ENCODE results near the gene DDX3X. TPM values are rescaled to one million over a fixed set of nuclear protein-coding genes. Genes with fewer than 3 reads are reported as not detected.

The DDX3X gene
- polyA plus RNA-seq, 1 donor (not counting 4 experiments of a cell fraction or from before 2014, with no cell fraction given): 127 TPM

- dilution Hi-C loops (cut with MboI; ENCODE audit: extremely low pct_ligation_motif_present, low sequenced_read_pairs): no loop called here
- peaks cover 65% of the 10 kb centered on the region for H4K20me1 ChIP-seq (ENCODE audit: control insufficient read depth, extremely low read depth, insufficient read depth, low read length)
Observed at GRCh38 chrX:41339148-41339547, 5.2 kb downstream of the DDX3X start.

GRCh38 chrX:41344053-41344452 lies 10.1 kb downstream of the DDX3X start:
- Histone ChIP-seq H4K20me1 (ENCODE audit: control insufficient read depth, extremely low read depth, insufficient read depth, low read length) (peaks cover 39% of the 10 kb centered on the region), H3K36me3 (ENCODE audit: control insufficient read depth in 2 of 2, extremely low read depth in 1 of 2, insufficient read depth in 2 of 2, low read length in 2 of 2) (peaks cover 33 to 70% of the 10 kb centered on the region in 2 experiments), H3K4me3 (ENCODE audit: control insufficient read depth in 2 of 3, extremely low read depth in 1 of 3, insufficient read depth in 2 of 3, low read depth in 1 of 3, low read length in 3 of 3) (no peak overlapping the region), H3K9me3 (ENCODE audit: control insufficient read depth, low read depth, low read length) (no peaks in the 10 kb centered on the region), H2AFZ (ENCODE audit: control insufficient read depth, low read length) (no peak overlapping the region), H3K4me1 (ENCODE audit: control insufficient read depth, extremely low read depth, insufficient read depth, low read length) (peaks cover 2% of the 10 kb centered on the region), H3K9ac (ENCODE audit: control insufficient read depth, extremely low read depth, insufficient read depth, low read length) (no peak overlapping the region), H3K9me1 (ENCODE audit: control insufficient read depth, extremely low read depth, insufficient read depth, low read length) (peaks cover 4% of the 10 kb centered on the region), H3K27me3 (ENCODE audit: control insufficient read depth, extremely low read depth, insufficient read depth, low read length) (no peaks in the 10 kb centered on the region), H3K4me2 (ENCODE audit: control insufficient read depth, extremely low read depth, insufficient read depth, low read depth, low read length) (no peak overlapping the region), H3K79me2 (ENCODE audit: control insufficient read depth, insufficient read depth, low read length) (peaks cover 36% of the 10 kb centered on the region), H3K27ac (ENCODE audit: control insufficient read depth, insufficient read depth, low read length) (no peak overlapping the region)
- TF ChIP-seq CTCF (optimal IDR thresholded peaks at IDR 0.05 in 1 of 3, IDR thresholded peaks at IDR 0.05 in 1 of 3, conservative IDR thresholded peaks at IDR 0.05 in 1 of 3; ENCODE audit: extremely low read depth in 1 of 3, insufficient read depth in 2 of 3, low read length in 3 of 3) (no peak), EZH2 (IDR thresholded peaks at IDR 0.05; ENCODE audit: low read length) (no peak)
- no peak for FAIRE-seq
- dilution Hi-C loops (cut with MboI; ENCODE audit: extremely low pct_ligation_motif_present, low sequenced_read_pairs): no loop called here
- DNase-seq (ENCODE audit: low read depth, low spot score): no peak

More at GRCh38 chrX:41339148-41339547, 5.2 kb downstream of the DDX3X start:
- peaks cover 20% of the 10 kb centered on the region for H3K4me1 ChIP-seq (ENCODE audit: control insufficient read depth, extremely low read depth, insufficient read depth, low read length)
- peak; percentile 51 for FAIRE-seq
- no peaks in the 10 kb centered on the region for H3K27me3 ChIP-seq (ENCODE audit: control insufficient read depth, extremely low read depth, insufficient read depth, low read length)
- H3K79me2 ChIP-seq (ENCODE audit: control insufficient read depth, insufficient read depth, low read length): peaks cover 85% of the 10 kb centered on the region
- H3K9me1 ChIP-seq (ENCODE audit: control insufficient read depth, extremely low read depth, insufficient read depth, low read length): peaks cover 4% of the 10 kb centered on the region
- peaks cover 16 to 47% of the 10 kb centered on the region in 2 experiments for H3K36me3 ChIP-seq (ENCODE audit: control insufficient read depth in 2 of 2, extremely low read depth in 1 of 2, insufficient read depth in 2 of 2, low read length in 2 of 2)
- H3K9me3 ChIP-seq (ENCODE audit: control insufficient read depth, low read depth, low read length): no peaks in the 10 kb centered on the region
- no peak overlapping the region for H3K9ac ChIP-seq (ENCODE audit: control insufficient read depth, extremely low read depth, insufficient read depth, low read length)
- DNase-seq (ENCODE audit: low read depth, low spot score): no peak
- H2AFZ ChIP-seq (ENCODE audit: control insufficient read depth, low read length): no peak overlapping the region
- TF ChIP-seq CTCF (optimal IDR thresholded peaks at IDR 0.05 in 1 of 3, IDR thresholded peaks at IDR 0.05 in 1 of 3, conservative IDR thresholded peaks at IDR 0.05 in 1 of 3; ENCODE audit: extremely low read depth in 1 of 3, insufficient read depth in 2 of 3, low read length in 3 of 3) (no peak), EZH2 (IDR thresholded peaks at IDR 0.05; ENCODE audit: low read length) (no peak)
- H3K27ac ChIP-seq (ENCODE audit: control insufficient read depth, insufficient read depth, low read length): no peak overlapping the region
- no peak overlapping the region for H3K4me3 ChIP-seq (ENCODE audit: control insufficient read depth in 2 of 3, extremely low read depth in 1 of 3, insufficient read depth in 2 of 3, low read depth in 1 of 3, low read length in 3 of 3)
- H3K4me2 ChIP-seq (ENCODE audit: control insufficient read depth, extremely low read depth, insufficient read depth, low read depth, low read length): no peak overlapping the region

All from keratinocyte (primary cell).